ENCODE measurements around the gene IFI27L1.

DNA sequence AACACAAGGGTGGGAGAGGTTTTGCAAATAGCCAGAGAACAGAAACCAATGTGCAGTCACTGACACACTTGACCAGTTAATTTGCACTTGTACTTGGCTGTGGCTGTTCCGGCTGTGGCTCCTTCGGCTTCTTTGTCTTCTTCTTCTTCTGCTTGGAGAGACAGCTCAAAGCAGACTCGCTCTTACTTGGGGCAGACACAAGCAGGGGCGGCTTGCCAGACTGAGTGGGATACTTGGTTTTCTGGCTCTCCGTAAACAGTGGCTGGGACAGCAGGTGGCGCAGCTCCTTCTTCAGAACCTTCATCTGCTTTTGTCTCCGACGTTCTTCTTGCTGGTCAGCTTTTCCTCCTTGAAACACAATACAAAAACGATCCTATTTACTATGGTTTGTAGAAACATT, 30.0 kb upstream of the IFI27L1 start:
- TF ChIP-seq, protein P1, sequence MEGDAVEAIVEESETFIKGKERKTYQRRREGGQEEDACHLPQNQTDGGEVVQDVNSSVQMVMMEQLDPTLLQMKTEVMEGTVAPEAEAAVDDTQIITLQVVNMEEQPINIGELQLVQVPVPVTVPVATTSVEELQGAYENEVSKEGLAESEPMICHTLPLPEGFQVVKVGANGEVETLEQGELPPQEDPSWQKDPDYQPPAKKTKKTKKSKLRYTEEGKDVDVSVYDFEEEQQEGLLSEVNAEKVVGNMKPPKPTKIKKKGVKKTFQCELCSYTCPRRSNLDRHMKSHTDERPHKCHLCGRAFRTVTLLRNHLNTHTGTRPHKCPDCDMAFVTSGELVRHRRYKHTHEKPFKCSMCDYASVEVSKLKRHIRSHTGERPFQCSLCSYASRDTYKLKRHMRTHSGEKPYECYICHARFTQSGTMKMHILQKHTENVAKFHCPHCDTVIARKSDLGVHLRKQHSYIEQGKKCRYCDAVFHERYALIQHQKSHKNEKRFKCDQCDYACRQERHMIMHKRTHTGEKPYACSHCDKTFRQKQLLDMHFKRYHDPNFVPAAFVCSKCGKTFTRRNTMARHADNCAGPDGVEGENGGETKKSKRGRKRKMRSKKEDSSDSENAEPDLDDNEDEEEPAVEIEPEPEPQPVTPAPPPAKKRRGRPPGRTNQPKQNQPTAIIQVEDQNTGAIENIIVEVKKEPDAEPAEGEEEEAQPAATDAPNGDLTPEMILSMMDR (optimal IDR thresholded peaks at IDR 0.05 in 1 of 3, IDR thresholded peaks at IDR 0.05 in 1 of 3, conservative IDR thresholded peaks at IDR 0.05 in 1 of 3; ENCODE audit: extremely low read depth in 1 of 3, insufficient read depth in 2 of 3, low read length in 3 of 3) = peak; percentile 9 to 62 (median 31)
- no peak for TF ChIP-seq EZH2 (IDR thresholded peaks at IDR 0.05; ENCODE audit: low read length)

Measured in keratinocyte (primary cell).